ENCODE results near the gene CFAP100.

The CFAP100 gene

GRCh38 chr3:126413693-126414080, 19.0 kb downstream of the CFAP100 start:
- Histone ChIP-seq H3K4me3 (ENCODE audit: low read length) (no peak overlapping the region), H3F3A (ENCODE audit: insufficient read depth, low read length) (no peaks in the 10 kb centered on the region), H3K9ac (ENCODE audit: low read length) (no peak overlapping the region), H3K9me2 (replicated peaks; ENCODE audit: insufficient read depth, low read length) (no peaks in the 10 kb centered on the region), H2AFZ (ENCODE audit: low read length) (no peak overlapping the region), H4K20me1 (ENCODE audit: insufficient read depth, low read length) (no peaks in the 10 kb centered on the region), H3K4me1 (ENCODE audit: low read length) (0 out of 2 replicates have a peak, but pooled peaks cover 3% of the 10 kb centered on the region), H3K9me3 (replicated peaks; ENCODE audit: insufficient read depth, low read length) (no peaks in the 10 kb centered on the region), H3K36me3 (replicated peaks; ENCODE audit: insufficient read depth, low read length) (no peaks in the 10 kb centered on the region), H3K4me2 (ENCODE audit: low read depth, low read length) (no peak overlapping the region), H3K79me2 (ENCODE audit: low read length) (no peaks in the 10 kb centered on the region), H3K27me3 (replicated peaks; ENCODE audit: insufficient read depth, low read length) (no peaks in the 10 kb centered on the region), H3K27ac (ENCODE audit: low read length) (no peak overlapping the region)
- no peak for DNase-seq
- TF ChIP-seq EZH2phosphoT487 (IDR thresholded peaks at IDR 0.05; ENCODE audit: low read length) (no peak), CTCF (IDR thresholded peaks at IDR 0.05; ENCODE audit: low read length) (no peak), EZH2 (optimal IDR thresholded peaks at IDR 0.05; ENCODE audit: low read depth, low read length) (no peak)

- H3K9me3 ChIP-seq (replicated peaks; ENCODE audit: insufficient read depth, low read length): no peaks in the 10 kb centered on the region
- H3K9me2 ChIP-seq (replicated peaks; ENCODE audit: insufficient read depth, low read length): no peaks in the 10 kb centered on the region
- H3K27me3 ChIP-seq (replicated peaks; ENCODE audit: insufficient read depth, low read length): no peaks in the 10 kb centered on the region
- H3K4me1 ChIP-seq (ENCODE audit: low read length): 0 out of 2 replicates have a peak, but pooled peaks cover 3% of the 10 kb centered on the region
- H3F3A ChIP-seq (ENCODE audit: insufficient read depth, low read length): no peaks in the 10 kb centered on the region
- H3K27ac ChIP-seq (ENCODE audit: low read length): no peak overlapping the region
- no peaks in the 10 kb centered on the region for H3K79me2 ChIP-seq (ENCODE audit: low read length)
- TF ChIP-seq EZH2phosphoT487 (IDR thresholded peaks at IDR 0.05; ENCODE audit: low read length) (no peak), EZH2 (optimal IDR thresholded peaks at IDR 0.05; ENCODE audit: low read depth, low read length) (no peak), CTCF (IDR thresholded peaks at IDR 0.05; ENCODE audit: low read length) (no peak)
- H2AFZ ChIP-seq (ENCODE audit: low read length): no peak overlapping the region
- no peak overlapping the region for H3K4me2 ChIP-seq (ENCODE audit: low read depth, low read length)
- no peaks in the 10 kb centered on the region for H3K36me3 ChIP-seq (replicated peaks; ENCODE audit: insufficient read depth, low read length)
- DNase-seq: no peak
- H3K4me3 ChIP-seq (ENCODE audit: low read length): no peak overlapping the region
- H3K9ac ChIP-seq (ENCODE audit: low read length): no peak overlapping the region
- no peaks in the 10 kb centered on the region for H4K20me1 ChIP-seq (ENCODE audit: insufficient read depth, low read length)
These were observed 19.7 kb downstream of the CFAP100 start for GRCh38 chr3:126414406-126414805.

GRCh38 chr3:126414961-126415660, 20.4 kb downstream of the CFAP100 start:
- DNase-seq: no peak
- no peaks in the 10 kb centered on the region for H3K9me2 ChIP-seq (replicated peaks; ENCODE audit: insufficient read depth, low read length)
- TF ChIP-seq EZH2 (optimal IDR thresholded peaks at IDR 0.05; ENCODE audit: low read depth, low read length): no peak
- no peak for TF ChIP-seq CTCF (IDR thresholded peaks at IDR 0.05; ENCODE audit: low read length)
- H3K27me3 ChIP-seq (replicated peaks; ENCODE audit: insufficient read depth, low read length): no peaks in the 10 kb centered on the region
- no peak overlapping the region for H3K27ac ChIP-seq (ENCODE audit: low read length)
- H3F3A ChIP-seq (ENCODE audit: insufficient read depth, low read length): no peaks in the 10 kb centered on the region
- H3K36me3 ChIP-seq (replicated peaks; ENCODE audit: insufficient read depth, low read length): no peaks in the 10 kb centered on the region
- H3K4me3 ChIP-seq (ENCODE audit: low read length): no peak overlapping the region
- no peaks in the 10 kb centered on the region for H4K20me1 ChIP-seq (ENCODE audit: insufficient read depth, low read length)
- H2AFZ ChIP-seq (ENCODE audit: low read length): no peak overlapping the region
- H3K79me2 ChIP-seq (ENCODE audit: low read length): no peaks in the 10 kb centered on the region
- no peak overlapping the region for H3K4me2 ChIP-seq (ENCODE audit: low read depth, low read length)
- no peaks in the 10 kb centered on the region for H3K9me3 ChIP-seq (replicated peaks; ENCODE audit: insufficient read depth, low read length)
- 0 out of 2 replicates have a peak, but pooled peaks cover 3% of the 10 kb centered on the region for H3K4me1 ChIP-seq (ENCODE audit: low read length)
- no peak overlapping the region for H3K9ac ChIP-seq (ENCODE audit: low read length)

Data from MM.1S (cell line).